ELF-1 (cell line): ENCODE results near the gene ATP6AP2.
"Not testable (repeated sequence)": the region's sequence is repeated elsewhere in the genome, so short reads cannot be mapped to it uniquely, and the experiment has no call there.

Source experiments
- DNase-seq: peaks from one replicate; pipeline ENCODE4 v3.0.0-alpha.2; 2016; ENCODE audit warnings: low read depth, low spot score

ATP6AP2 gene

GRCh38 chrX:40575411-40575810 lies 5.4 kb upstream of the ATP6AP2 start:
- not testable (repeated sequence) for DNase-seq

- no peak for DNase-seq
Observed at GRCh38 chrX:40576291-40576690, 4.5 kb upstream of the ATP6AP2 start.

GRCh38 chrX:40578039-40578695 lies 2.6 kb upstream of the ATP6AP2 start:
- no peak for DNase-seq

GRCh38 chrX:40579141-40579540 lies 1.6 kb upstream of the ATP6AP2 start:
- DNase-seq: no peak

- DNase-seq: no peak
Observed at GRCh38 chrX:40579900-40580536, 752 bp upstream of the ATP6AP2 start.

GRCh38 chrX:40581336-40581920 lies 658 bp downstream of the ATP6AP2 start:
- no peak for DNase-seq

GRCh38 chrX:40582178-40582577 lies 1.4 kb downstream of the ATP6AP2 start:
- DNase-seq: not testable (repeated sequence)

GRCh38 chrX:40582811-40583210 lies 2.0 kb downstream of the ATP6AP2 start:
- DNase-seq: no peak

- not testable (repeated sequence) for DNase-seq
Observed at GRCh38 chrX:40587623-40588022, 6.9 kb downstream of the ATP6AP2 start.

GRCh38 chrX:40589616-40590321 lies 9.0 kb downstream of the ATP6AP2 start:
- DNase-seq: not testable (repeated sequence)

- no peak for DNase-seq
Observed at GRCh38 chrX:40603446-40603845, 22.7 kb downstream of the ATP6AP2 start.

- DNase-seq: no peak
Observed at GRCh38 chrX:40607381-40607780, 26.6 kb downstream of the ATP6AP2 start.

GRCh38 chrX:40612511-40612910 lies 31.7 kb downstream of the ATP6AP2 start:
- no peak for DNase-seq

- no peak for DNase-seq
Observed at GRCh38 chrX:40615976-40616375, 35.2 kb downstream of the ATP6AP2 start.

- DNase-seq: no peak
Observed at GRCh38 chrX:40617566-40617965, 36.8 kb downstream of the ATP6AP2 start.

GRCh38 chrX:40622479-40623138 lies 41.8 kb downstream of the ATP6AP2 start:
- no peak for DNase-seq

- no peak for DNase-seq
Observed at GRCh38 chrX:40623139-40623536, 42.4 kb downstream of the ATP6AP2 start, which contains the start of gene MPC1L. MPC1L (plus strand) TSS chrX:40623428; CDS start chrX:40623566, 138 bp downstream.

- DNase-seq: no peak
Observed at GRCh38 chrX:40623665-40624064, 42.9 kb downstream of the ATP6AP2 start.

GRCh38 chrX:40625294-40625693 lies 44.5 kb downstream of the ATP6AP2 start:
- DNase-seq: no peak

- DNase-seq: no peak
Observed at GRCh38 chrX:40628506-40628905, 47.7 kb downstream of the ATP6AP2 start.

GRCh38 chrX:40632199-40632598 lies 51.4 kb downstream of the ATP6AP2 start:
- no peak for DNase-seq

GRCh38 chrX:40637687-40638086 lies 56.9 kb downstream of the ATP6AP2 start:
- no peak for DNase-seq
